Liver (tissue), 9 donors: Measurements from ENCODE around the gene DNAH3. TPM values are rescaled to one million over a fixed set of nuclear protein-coding genes. Genes with fewer than 3 reads are reported as not detected.

Source experiments
- DNase-seq: peaks from one replicate; pipeline ENCODE4 v3.0.0-alpha.2; 2017; ENCODE audit warnings: low spot score
- H3K27ac ChIP-seq, 2 donors: one replicate each; pipeline ENCODE4 v1.7.0; 2013; ENCODE audit warnings: inconsistent platforms in 2 of 2, low read length in 2 of 2, control low read depth in 1 of 2, low read depth in 1 of 2, mild to moderate bottlenecking in 1 of 2
- H3K27me3 ChIP-seq, 4 donors: one replicate each; pipeline versions ENCODE4 v1.6.1 to v1.7.0; 2013; ENCODE audit warnings: low read length in 3 of 4, inconsistent platforms in 1 of 4, mild to moderate bottlenecking in 1 of 4, moderate library complexity in 1 of 4; ENCODE audit not compliant: control insufficient read depth in 4 of 4, insufficient read depth in 4 of 4
- H3K36me3 ChIP-seq, 4 donors: one replicate each; pipeline versions ENCODE4 v1.6.1 to v1.7.0; 2013; ENCODE audit warnings: low read length in 3 of 4, mild to moderate bottlenecking in 3 of 4, low read depth in 1 of 4, moderate library complexity in 1 of 4; ENCODE audit not compliant: control insufficient read depth in 4 of 4, insufficient read depth in 3 of 4
- H3K4me1 ChIP-seq, 4 donors: one replicate each; pipeline versions ENCODE4 v1.6.1 to v1.7.0; 2013; ENCODE audit warnings: low read length in 3 of 4, mild to moderate bottlenecking in 3 of 4, moderate library complexity in 1 of 4; ENCODE audit not compliant: control insufficient read depth in 4 of 4, insufficient read depth in 4 of 4
- H3K4me3 ChIP-seq, 3 donors: one replicate each; pipeline versions ENCODE4 v1.6.1 to v1.7.0; 2013; ENCODE audit warnings: low read length in 3 of 3, control low read depth in 1 of 3, low read depth in 1 of 3, mild to moderate bottlenecking in 1 of 3
- H3K9ac ChIP-seq, 2 donors: one replicate each; pipeline ENCODE4 v1.7.0; 2013; ENCODE audit warnings: low read length in 2 of 2, mild to moderate bottlenecking in 2 of 2, moderate library complexity in 2 of 2, control low read depth in 1 of 2, low read depth in 1 of 2
- H3K9me3 ChIP-seq, 4 donors: one replicate each; pipeline versions ENCODE4 v1.6.1 to v1.7.0; 2013; ENCODE audit warnings: low read length in 3 of 4; ENCODE audit not compliant: control insufficient read depth in 4 of 4
- ATF3 ChIP-seq: IDR thresholded peaks from 2 replicates; pipeline ENCODE4 v1.6.1; 2016; ENCODE audit warnings: antibody characterized with exemption
- CTCF ChIP-seq: fragments of 150-350 bp; IDR thresholded peaks from 2 replicates; pipeline ENCODE4 v1.5.1; 2017; ENCODE audit warnings: improper control_type of control experiment, low read depth, low read length; ENCODE audit not compliant: missing input control
- EGR1 ChIP-seq, 2 donors: IDR thresholded peaks; 2 replicates each; pipeline ENCODE4 v1.6.1; 2016 to 2018; ENCODE audit warnings: antibody characterized with exemption in 2 of 2, low read depth in 2 of 2
- FOXA1 ChIP-seq: IDR thresholded peaks from 2 replicates; pipeline ENCODE4 v1.6.1; 2016; ENCODE audit warnings: antibody characterized with exemption
- FOXA2 ChIP-seq: IDR thresholded peaks from 2 replicates; pipeline ENCODE4 v1.6.1; 2016; ENCODE audit warnings: antibody characterized with exemption
- GABPA ChIP-seq, 2 donors: IDR thresholded peaks in 1 of 2; conservative IDR thresholded peaks in 1 of 2; 2 replicates each; pipeline ENCODE4 v1.6.1; 2016; ENCODE audit warnings: antibody characterized with exemption in 2 of 2, mild to moderate bottlenecking in 1 of 2, moderate library complexity in 1 of 2
- HNF4A ChIP-seq, 2 donors: conservative IDR thresholded peaks; 2 replicates each; pipeline ENCODE4 v1.6.1; 2016; ENCODE audit warnings: antibody characterized with exemption in 2 of 2, mild to moderate bottlenecking in 2 of 2
- HNF4G ChIP-seq: IDR thresholded peaks from 2 replicates; pipeline ENCODE4 v1.6.1; 2016; ENCODE audit warnings: antibody characterized with exemption
- JUND ChIP-seq, 2 donors: IDR thresholded peaks; 2 replicates each; pipeline ENCODE4 v1.6.1; 2016; ENCODE audit warnings: antibody characterized with exemption in 2 of 2
- NR2F2 ChIP-seq: IDR thresholded peaks from 2 replicates; pipeline ENCODE4 v1.6.1; 2016; ENCODE audit warnings: antibody characterized with exemption
- RAD21 ChIP-seq, 2 donors: IDR thresholded peaks; 2 replicates each; pipeline ENCODE4 v1.6.1; 2016; ENCODE audit warnings: antibody characterized with exemption in 2 of 2, mild to moderate bottlenecking in 2 of 2
- REST ChIP-seq: IDR thresholded peaks from 2 replicates; pipeline ENCODE4 v1.6.1; 2016; ENCODE audit warnings: antibody characterized with exemption, mild to moderate bottlenecking
- RXRA ChIP-seq, 2 donors: IDR thresholded peaks; 2 replicates each; pipeline ENCODE4 v1.6.1; 2017 to 2018; ENCODE audit warnings: antibody characterized with exemption in 2 of 2, mild to moderate bottlenecking in 1 of 2
- SP1 ChIP-seq: IDR thresholded peaks from 2 replicates; pipeline ENCODE4 v1.6.1; 2018; ENCODE audit warnings: antibody characterized with exemption, mild to moderate bottlenecking
- TAF1 ChIP-seq: conservative IDR thresholded peaks from 2 replicates; pipeline ENCODE4 v1.6.1; 2016; ENCODE audit warnings: antibody characterized with exemption, mild to moderate bottlenecking
- YY1 ChIP-seq: IDR thresholded peaks from 2 replicates; pipeline ENCODE4 v1.6.1; 2016; ENCODE audit warnings: antibody characterized with exemption, mild to moderate bottlenecking
- WGBS: extraction: QIAGEN DNeasy Blood & Tissue Kit; methylation state at CpG from one replicate; pipeline ENCODE4 v1.1.7; 2013; 5-methylcytosine and 5-hydroxymethylcytosine counted together
- polyA plus RNA-seq, 2 donors: library from polyadenylated mRNA; stranded (reverse) in 1 of 2; unstranded in 1 of 2; fragments of 200-250 nt in 1 of 2; fragments of >200 nt in 1 of 2; fragmentation: Nextera tagmentation in 1 of 2; extraction: Ambion mirVana in 1 of 2; gene quantifications; one replicate each; pipeline versions ENCODE4 v1.2.1 to v1.2.3, GENCODE V29; 2013 to 2015
- total RNA-seq, 2 donors: library from RNA; depleted of rRNA; stranded (reverse); fragments of >200 nt; gene quantifications; one replicate each; pipeline ENCODE4 v1.2.3, GENCODE V29; 2014
- TF ChIP-seq, protein P1 (sequence below): IDR thresholded peaks from 2 replicates; pipeline ENCODE4 v1.6.1; 2016; ENCODE audit warnings: antibody characterized with exemption
- TF ChIP-seq, protein P2 (sequence below): IDR thresholded peaks from 2 replicates; pipeline ENCODE4 v1.6.1; 2016; ENCODE audit warnings: antibody characterized with exemption
- donor health status: healthy.
- donor health status: healthy.
- donor health status: healthy.
- donor health status: healthy.
- donor health status: healthy.

The DNAH3 gene
- total and polyA plus RNA-seq, 4 donors = not detected

DNA sequence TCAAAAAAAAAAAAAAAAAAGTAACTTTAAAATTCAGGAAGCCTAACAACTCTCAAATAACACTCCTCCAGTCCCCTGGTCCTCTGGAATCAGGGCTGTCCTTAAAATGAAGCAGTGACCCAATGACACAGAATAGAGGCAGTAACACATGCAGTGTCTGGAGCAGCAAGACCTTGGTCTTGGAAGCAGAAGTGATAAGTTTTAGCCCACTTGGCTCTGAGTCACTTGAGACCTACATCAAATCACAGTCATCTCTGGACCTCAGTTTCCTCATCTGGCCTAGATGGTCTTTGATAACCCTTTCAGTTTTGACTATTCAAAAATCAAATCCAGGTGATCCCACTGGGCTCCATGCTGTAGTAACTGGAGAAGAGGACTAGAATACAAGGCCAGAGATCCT lies 211.0 kb downstream of the DNAH3 start:
- Histone ChIP-seq H3K9me3 (no peaks in the 10 kb centered on the region), H3K27ac (no peak overlapping the region)
- no peak for TF ChIP-seq RXRA (IDR thresholded peaks at IDR 0.05)
- no peak for TF ChIP-seq EGR1 (IDR thresholded peaks at IDR 0.05; ENCODE audit: low read depth in 2 of 2)
- no peak for TF ChIP-seq ATF3
- no peak for TF ChIP-seq YY1
- TF ChIP-seq GABPA (IDR thresholded peaks at IDR 0.05 in 1 of 2, conservative IDR thresholded peaks at IDR 0.05 in 1 of 2) = no peak
- no peak for TF ChIP-seq REST
- TF ChIP-seq CTCF = no peak
- TF ChIP-seq SP1 = no peak
- TF ChIP-seq, protein P1, sequence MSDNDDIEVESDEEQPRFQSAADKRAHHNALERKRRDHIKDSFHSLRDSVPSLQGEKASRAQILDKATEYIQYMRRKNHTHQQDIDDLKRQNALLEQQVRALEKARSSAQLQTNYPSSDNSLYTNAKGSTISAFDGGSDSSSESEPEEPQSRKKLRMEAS = no peak
- TF ChIP-seq FOXA1 = no peak
- TF ChIP-seq TAF1 = no peak
- no peak for TF ChIP-seq NR2F2
- TF ChIP-seq, protein P2, sequence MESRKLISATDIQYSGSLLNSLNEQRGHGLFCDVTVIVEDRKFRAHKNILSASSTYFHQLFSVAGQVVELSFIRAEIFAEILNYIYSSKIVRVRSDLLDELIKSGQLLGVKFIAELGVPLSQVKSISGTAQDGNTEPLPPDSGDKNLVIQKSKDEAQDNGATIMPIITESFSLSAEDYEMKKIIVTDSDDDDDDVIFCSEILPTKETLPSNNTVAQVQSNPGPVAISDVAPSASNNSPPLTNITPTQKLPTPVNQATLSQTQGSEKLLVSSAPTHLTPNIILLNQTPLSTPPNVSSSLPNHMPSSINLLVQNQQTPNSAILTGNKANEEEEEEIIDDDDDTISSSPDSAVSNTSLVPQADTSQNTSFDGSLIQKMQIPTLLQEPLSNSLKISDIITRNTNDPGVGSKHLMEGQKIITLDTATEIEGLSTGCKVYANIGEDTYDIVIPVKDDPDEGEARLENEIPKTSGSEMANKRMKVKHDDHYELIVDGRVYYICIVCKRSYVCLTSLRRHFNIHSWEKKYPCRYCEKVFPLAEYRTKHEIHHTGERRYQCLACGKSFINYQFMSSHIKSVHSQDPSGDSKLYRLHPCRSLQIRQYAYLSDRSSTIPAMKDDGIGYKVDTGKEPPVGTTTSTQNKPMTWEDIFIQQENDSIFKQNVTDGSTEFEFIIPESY = no peak
- no peak for TF ChIP-seq HNF4G
- no peak for TF ChIP-seq HNF4A (conservative IDR thresholded peaks at IDR 0.05)
- TF ChIP-seq RAD21 (IDR thresholded peaks at IDR 0.05) = no peak
- no peak for TF ChIP-seq FOXA2
- no peak for TF ChIP-seq JUND (IDR thresholded peaks at IDR 0.05)

DNA sequence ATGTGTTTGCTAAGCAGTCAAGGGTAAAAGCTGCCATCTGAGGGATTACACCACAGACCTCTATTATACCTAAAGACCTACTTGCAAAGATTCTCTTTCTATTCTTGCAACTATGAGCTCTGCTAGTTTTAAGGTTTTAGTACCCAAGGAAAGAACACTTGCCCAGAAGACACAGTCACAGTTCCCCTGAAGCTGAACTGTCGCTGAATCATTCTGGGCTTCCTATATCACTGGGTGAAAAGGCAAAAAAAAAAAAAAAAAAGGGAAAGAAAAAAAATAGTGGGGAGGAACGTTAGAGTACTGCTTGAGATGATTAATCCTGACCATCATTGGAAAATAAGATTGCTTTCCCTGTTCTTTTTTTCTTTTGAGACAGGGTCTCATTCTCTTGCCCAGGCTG lies 212.2 kb downstream of the DNAH3 start:
- WGBS = 65% methylated on average over 2 of the region's 2 CpGs
- Histone ChIP-seq H3K27ac (no peak overlapping the region), H3K4me3 (no peak overlapping the region), H3K4me1 (no peaks in the 10 kb centered on the region), H3K9ac (no peak overlapping the region), H3K36me3 (no peaks in the 10 kb centered on the region), H3K9me3 (no peaks in the 10 kb centered on the region), H3K27me3 (no peaks in the 10 kb centered on the region)
- DNase-seq = no peak
- no peak for TF ChIP-seq GABPA (IDR thresholded peaks at IDR 0.05 in 1 of 2, conservative IDR thresholded peaks at IDR 0.05 in 1 of 2)

More for the DNA sequence above, 211.0 kb downstream of the DNAH3 start:
- H3K4me3 ChIP-seq = no peak overlapping the region
- DNase-seq = no peak
- H3K4me1 ChIP-seq = no peaks in the 10 kb centered on the region
- no peak overlapping the region for H3K9ac ChIP-seq
- H3K27me3 ChIP-seq = no peaks in the 10 kb centered on the region
- no peaks in the 10 kb centered on the region for H3K36me3 ChIP-seq
